Astrocyte (in vitro differentiated cells and primary cell): ENCODE measurements around the gene TNRC18.

Source experiments
- EZH2 ChIP-seq: IDR thresholded peaks from 2 replicates; pipeline ENCODE4 v1.6.1; 2012; ENCODE audit warnings: mild to moderate bottlenecking, low read length, inconsistent platforms; ENCODE audit not compliant: insufficient read depth
- TF ChIP-seq, protein P1 (sequence below): IDR thresholded peaks from 2 replicates; pipeline ENCODE4 v1.5.1; 2011; ENCODE audit warnings: low read depth, mild to moderate bottlenecking, inconsistent platforms, low read length, moderate library complexity; ENCODE audit not compliant: insufficient read depth

- TF ChIP-seq, protein P1, sequence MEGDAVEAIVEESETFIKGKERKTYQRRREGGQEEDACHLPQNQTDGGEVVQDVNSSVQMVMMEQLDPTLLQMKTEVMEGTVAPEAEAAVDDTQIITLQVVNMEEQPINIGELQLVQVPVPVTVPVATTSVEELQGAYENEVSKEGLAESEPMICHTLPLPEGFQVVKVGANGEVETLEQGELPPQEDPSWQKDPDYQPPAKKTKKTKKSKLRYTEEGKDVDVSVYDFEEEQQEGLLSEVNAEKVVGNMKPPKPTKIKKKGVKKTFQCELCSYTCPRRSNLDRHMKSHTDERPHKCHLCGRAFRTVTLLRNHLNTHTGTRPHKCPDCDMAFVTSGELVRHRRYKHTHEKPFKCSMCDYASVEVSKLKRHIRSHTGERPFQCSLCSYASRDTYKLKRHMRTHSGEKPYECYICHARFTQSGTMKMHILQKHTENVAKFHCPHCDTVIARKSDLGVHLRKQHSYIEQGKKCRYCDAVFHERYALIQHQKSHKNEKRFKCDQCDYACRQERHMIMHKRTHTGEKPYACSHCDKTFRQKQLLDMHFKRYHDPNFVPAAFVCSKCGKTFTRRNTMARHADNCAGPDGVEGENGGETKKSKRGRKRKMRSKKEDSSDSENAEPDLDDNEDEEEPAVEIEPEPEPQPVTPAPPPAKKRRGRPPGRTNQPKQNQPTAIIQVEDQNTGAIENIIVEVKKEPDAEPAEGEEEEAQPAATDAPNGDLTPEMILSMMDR = no peak
- no peak for TF ChIP-seq EZH2
Measured at GRCh38 chr7:5421714-5422395, 1.8 kb downstream of the TNRC18 start.
